ENCODE data around the gene PPP4R1. TPM values are rescaled to one million over a fixed set of nuclear protein-coding genes. Genes with fewer than 3 reads are reported as not detected.

Gene PPP4R1
- total RNA-seq, 1 donor from 2014 or later: 108 TPM

DNA sequence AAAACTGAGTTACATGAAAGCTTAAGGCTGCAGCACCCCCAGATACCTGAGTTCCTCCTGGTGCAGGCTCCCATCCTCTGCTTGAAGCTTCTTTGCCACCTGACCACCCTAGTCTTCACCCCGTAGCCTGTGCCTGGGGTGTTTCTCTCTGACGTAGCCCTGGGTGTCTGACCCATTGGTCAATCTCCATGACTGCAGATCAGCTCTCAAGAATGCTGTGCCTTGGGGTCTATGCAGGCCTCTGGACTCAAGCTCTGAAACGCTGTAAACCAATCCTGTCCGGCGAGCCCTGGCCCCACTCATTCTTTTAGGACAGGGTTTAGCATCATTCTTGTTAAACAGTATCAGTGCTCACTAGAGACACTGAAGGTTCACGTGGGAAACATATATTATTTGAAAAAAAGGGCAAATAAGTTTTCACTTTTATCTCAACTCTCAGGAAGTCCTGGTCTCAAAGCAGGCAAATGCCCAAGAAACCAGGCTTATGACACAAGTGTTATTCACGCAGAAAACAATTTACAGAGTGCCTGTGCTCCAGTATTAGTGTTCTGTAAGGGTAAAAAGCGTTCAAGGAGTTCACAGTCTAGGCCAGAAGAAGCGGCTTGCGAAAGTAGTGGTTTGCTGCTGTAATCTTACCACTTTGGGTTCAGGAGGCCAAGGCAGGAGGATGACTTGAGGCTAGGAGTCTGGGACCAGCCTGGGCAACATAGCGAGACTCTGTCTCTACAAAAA lies 22.8 kb upstream of the PPP4R1 start:
- TF ChIP-seq, protein P1, sequence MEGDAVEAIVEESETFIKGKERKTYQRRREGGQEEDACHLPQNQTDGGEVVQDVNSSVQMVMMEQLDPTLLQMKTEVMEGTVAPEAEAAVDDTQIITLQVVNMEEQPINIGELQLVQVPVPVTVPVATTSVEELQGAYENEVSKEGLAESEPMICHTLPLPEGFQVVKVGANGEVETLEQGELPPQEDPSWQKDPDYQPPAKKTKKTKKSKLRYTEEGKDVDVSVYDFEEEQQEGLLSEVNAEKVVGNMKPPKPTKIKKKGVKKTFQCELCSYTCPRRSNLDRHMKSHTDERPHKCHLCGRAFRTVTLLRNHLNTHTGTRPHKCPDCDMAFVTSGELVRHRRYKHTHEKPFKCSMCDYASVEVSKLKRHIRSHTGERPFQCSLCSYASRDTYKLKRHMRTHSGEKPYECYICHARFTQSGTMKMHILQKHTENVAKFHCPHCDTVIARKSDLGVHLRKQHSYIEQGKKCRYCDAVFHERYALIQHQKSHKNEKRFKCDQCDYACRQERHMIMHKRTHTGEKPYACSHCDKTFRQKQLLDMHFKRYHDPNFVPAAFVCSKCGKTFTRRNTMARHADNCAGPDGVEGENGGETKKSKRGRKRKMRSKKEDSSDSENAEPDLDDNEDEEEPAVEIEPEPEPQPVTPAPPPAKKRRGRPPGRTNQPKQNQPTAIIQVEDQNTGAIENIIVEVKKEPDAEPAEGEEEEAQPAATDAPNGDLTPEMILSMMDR (IDR thresholded peaks at IDR 0.05): no peak
- Mint-ChIP-seq H3K36me3 (ENCODE audit: low read depth) (no peaks in the 10 kb centered on the region), H3K9me3 (ENCODE audit: low read depth) (peaks cover 10% of the 10 kb centered on the region), H3K4me1 (ENCODE audit: low read depth) (peaks cover 12% of the 10 kb centered on the region), H3K4me3 (ENCODE audit: unreplicated experiment) (no peak overlapping the region), H3K27ac (ENCODE audit: unreplicated experiment) (no peak overlapping the region), H3K27me3 (ENCODE audit: low read depth) (no peaks in the 10 kb centered on the region)
- no peak for DNase-seq (ENCODE audit: low spot score)

DNA sequence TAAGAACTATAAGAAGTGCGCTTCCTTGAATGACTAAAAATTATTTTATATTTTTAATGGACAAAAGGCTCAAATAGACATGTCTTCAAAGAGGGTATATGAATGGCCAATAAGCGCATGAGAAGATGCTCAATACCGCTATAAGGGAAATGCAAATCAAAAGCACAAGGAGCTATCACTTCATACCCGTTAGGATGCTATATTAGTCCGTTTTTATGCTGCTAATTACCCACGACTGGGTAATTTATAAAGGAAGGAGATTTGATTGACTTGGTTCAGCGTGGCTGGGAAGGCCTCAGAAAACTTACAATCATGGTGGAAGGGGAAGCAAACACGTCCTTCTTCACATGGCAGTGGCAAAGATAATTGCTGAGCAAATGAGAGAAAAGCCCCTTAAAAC lies 20.5 kb upstream of the PPP4R1 start:
- Mint-ChIP-seq H3K27ac (ENCODE audit: unreplicated experiment) (no peak overlapping the region), H3K4me1 (ENCODE audit: low read depth) (peaks cover 15% of the 10 kb centered on the region), H3K27me3 (ENCODE audit: low read depth) (no peaks in the 10 kb centered on the region), H3K4me3 (ENCODE audit: unreplicated experiment) (no peak overlapping the region), H3K9me3 (ENCODE audit: low read depth) (peaks cover 10% of the 10 kb centered on the region), H3K36me3 (ENCODE audit: low read depth) (no peaks in the 10 kb centered on the region)
- TF ChIP-seq, protein P1 (IDR thresholded peaks at IDR 0.05): no peak
- no peak for DNase-seq (ENCODE audit: low spot score)

DNA sequence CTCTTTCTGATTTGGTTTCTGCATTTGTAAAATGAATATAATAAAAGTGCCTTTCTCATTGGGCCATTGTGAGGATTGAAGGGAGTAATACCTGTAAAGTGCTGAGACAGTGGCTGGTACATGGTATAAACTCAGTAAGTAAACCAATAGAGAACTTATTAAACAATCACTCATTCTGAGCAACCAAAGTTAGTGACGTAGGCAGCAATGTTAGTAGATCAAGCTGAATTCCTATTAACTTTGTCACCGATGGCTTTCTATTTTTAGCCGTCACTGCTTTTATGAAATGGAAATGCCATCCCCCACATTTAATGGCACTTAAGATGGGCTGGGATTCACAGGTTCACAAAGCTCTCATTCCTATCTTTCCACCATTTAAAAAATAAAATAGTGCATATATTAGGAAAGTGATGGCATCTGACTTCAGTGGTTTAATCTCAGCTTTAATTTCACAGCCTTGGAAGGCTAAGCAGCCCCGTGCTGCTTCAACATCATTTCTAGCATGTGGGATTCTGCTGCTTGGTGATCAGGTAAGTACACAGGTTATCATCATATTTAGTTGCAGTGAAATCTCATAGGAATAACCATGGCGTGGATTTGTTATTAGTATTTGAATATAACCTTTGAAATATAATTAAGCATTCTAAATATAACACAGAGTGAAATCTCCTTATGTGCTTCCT lies 17.6 kb upstream of the PPP4R1 start:
- Mint-ChIP-seq H3K27me3 (ENCODE audit: low read depth) (no peaks in the 10 kb centered on the region), H3K4me3 (ENCODE audit: unreplicated experiment) (no peak overlapping the region), H3K9me3 (ENCODE audit: low read depth) (peaks cover 10% of the 10 kb centered on the region), H3K4me1 (ENCODE audit: low read depth) (peaks cover 18% of the 10 kb centered on the region), H3K27ac (ENCODE audit: unreplicated experiment) (no peak overlapping the region), H3K36me3 (ENCODE audit: low read depth) (no peaks in the 10 kb centered on the region)
- no peak for DNase-seq (ENCODE audit: low spot score)
- TF ChIP-seq, protein P1 (IDR thresholded peaks at IDR 0.05): no peak

DNA sequence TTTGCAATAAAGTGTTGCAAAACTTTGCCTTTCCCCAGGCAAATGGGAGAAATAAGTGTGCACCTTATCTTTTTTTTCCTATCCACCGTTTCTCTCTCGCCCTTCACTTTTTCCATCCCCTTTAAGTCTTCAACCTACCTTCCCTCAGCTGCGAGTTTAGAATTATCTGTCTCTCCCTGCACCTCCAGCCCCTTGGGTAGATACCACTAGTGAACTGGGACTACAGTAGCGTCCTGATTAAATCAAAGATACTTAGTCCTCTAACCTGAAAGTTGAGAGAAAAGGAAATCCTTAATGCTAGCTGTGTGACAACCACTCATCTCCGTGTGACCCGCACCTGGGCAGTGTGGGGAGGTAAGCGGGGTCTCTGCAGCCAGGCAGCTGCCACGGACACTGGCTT lies 16.1 kb upstream of the PPP4R1 start:
- TF ChIP-seq, protein P1 (IDR thresholded peaks at IDR 0.05): no peak
- H3K27ac Mint-ChIP-seq (ENCODE audit: unreplicated experiment): no peak overlapping the region

DNA sequence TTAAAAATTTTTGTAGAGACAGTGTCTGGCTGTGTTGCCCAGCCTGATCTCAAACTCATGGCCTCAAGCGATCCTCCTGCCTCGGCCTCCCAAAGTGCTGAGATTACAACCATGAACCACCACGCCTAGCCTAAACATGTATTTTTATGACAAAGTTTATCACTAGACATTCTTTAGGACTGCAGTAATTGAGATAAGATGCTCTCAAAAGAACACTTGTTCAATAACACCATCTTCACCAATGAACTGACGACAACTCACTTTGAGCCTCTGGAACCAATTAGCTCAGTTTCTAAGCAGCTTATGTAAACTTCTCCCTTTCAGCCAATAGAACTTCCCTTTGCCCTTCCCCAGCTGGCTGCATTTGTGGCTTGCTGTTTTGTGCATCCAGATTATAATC lies 15.3 kb upstream of the PPP4R1 start:
- no peaks in the 10 kb centered on the region for H3K9me3 Mint-ChIP-seq (ENCODE audit: low read depth)
- H3K27me3 Mint-ChIP-seq (ENCODE audit: low read depth): no peaks in the 10 kb centered on the region
- no peaks in the 10 kb centered on the region for H3K36me3 Mint-ChIP-seq (ENCODE audit: low read depth)
- H3K4me3 Mint-ChIP-seq (ENCODE audit: unreplicated experiment): no peak overlapping the region
- DNase-seq (ENCODE audit: low spot score): no peak
- TF ChIP-seq, protein P1 (IDR thresholded peaks at IDR 0.05): no peak
- peaks cover 18% of the 10 kb centered on the region for H3K4me1 Mint-ChIP-seq (ENCODE audit: low read depth)
- no peak overlapping the region for H3K27ac Mint-ChIP-seq (ENCODE audit: unreplicated experiment)

More for the DNA sequence above, 16.1 kb upstream of the PPP4R1 start:
- H3K4me3 Mint-ChIP-seq (ENCODE audit: unreplicated experiment): no peak overlapping the region
- no peak for DNase-seq (ENCODE audit: low spot score)
- H3K36me3 Mint-ChIP-seq (ENCODE audit: low read depth): no peaks in the 10 kb centered on the region
- H3K4me1 Mint-ChIP-seq (ENCODE audit: low read depth): peaks cover 18% of the 10 kb centered on the region
- no peaks in the 10 kb centered on the region for H3K27me3 Mint-ChIP-seq (ENCODE audit: low read depth)
- peaks cover 6% of the 10 kb centered on the region for H3K9me3 Mint-ChIP-seq (ENCODE audit: low read depth)

All from chondrocyte (in vitro differentiated cells).